ENCODE measurements around the gene SH3GL1. TPM values are rescaled to one million over a fixed set of nuclear protein-coding genes. Genes with fewer than 3 reads are reported as not detected.
A peak's percentile ranks its signal among the peaks of the same experiment; 100 is the strongest.

Gene SH3GL1
- total and polyA plus RNA-seq, 10 of the 15 experiments (the other 5 are each of a cell fraction or from before 2014, with no cell fraction given), result 0.93 to 47.4 (median 28.4) TPM

DNA sequence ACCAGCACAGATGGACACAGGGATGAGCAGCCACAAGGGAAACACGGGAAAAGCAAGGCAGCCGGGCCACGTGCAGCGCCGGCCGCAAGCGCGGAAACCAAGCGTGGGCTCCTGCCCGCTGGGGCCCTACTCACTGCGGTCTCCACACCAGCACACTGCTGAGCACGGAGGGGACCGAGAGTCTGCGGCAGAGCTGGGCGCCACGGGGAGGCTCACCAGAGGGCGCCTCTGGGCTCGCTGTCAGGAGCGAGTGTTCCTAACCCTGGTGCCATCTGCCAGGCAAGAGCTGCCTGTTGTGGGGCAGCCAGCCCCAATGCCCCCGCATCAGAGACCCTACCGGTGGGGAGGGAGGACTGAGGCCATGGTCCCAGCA lies 30.5 kb downstream of the SH3GL1 start (continued):
- TF ChIP-seq USF2 (IDR thresholded peaks at IDR 0.05; ENCODE audit: borderline replicate concordance, low read depth, low read length) (peak; percentile 2; the same call in 1 of the 2 replicates), CTCF (IDR thresholded peaks at IDR 0.05 in 2 of 3, conservative IDR thresholded peaks at IDR 0.05 in 1 of 3; ENCODE audit: control insufficient read depth in 2 of 3, extremely low read depth in 1 of 3, insufficient read depth in 1 of 3, low read depth in 3 of 3, low read length in 3 of 3) (peak; percentile 63 to 80 (median 74)), ATF2 (IDR thresholded peaks at IDR 0.05; ENCODE audit: low read length) (no peak), CREM (IDR thresholded peaks at IDR 0.05; ENCODE audit: low read depth) (peak; percentile 58), NFYB (IDR thresholded peaks at IDR 0.05; ENCODE audit: insufficient read depth, low read depth, low read length) (no peak), MAX (IDR thresholded peaks at IDR 0.05; ENCODE audit: low read depth, low read length) (peak; percentile 76), EP300 (IDR thresholded peaks at IDR 0.05; ENCODE audit: borderline replicate concordance in 1 of 2, control insufficient read depth in 1 of 2, low read depth in 2 of 2, low read length in 2 of 2) (0 out of 4 replicates have a peak, but pooled peaks of 1 of the 2 experiments have one; percentile 22), BHLHE40 (IDR thresholded peaks at IDR 0.05; ENCODE audit: borderline replicate concordance in 1 of 2, low read depth in 2 of 2, low read length in 1 of 2) (peak; percentile 91 to 95), SMC3 (IDR thresholded peaks at IDR 0.05; ENCODE audit: borderline replicate concordance, low read length) (peak; percentile 72; the same call in 1 of the 2 replicates), SP1 (IDR thresholded peaks at IDR 0.05; ENCODE audit: low read depth, low read length) (peak; percentile 65), SMAD1 (IDR thresholded peaks at IDR 0.05; ENCODE audit: low read depth, partially characterized antibody) (no peak), TBL1XR1 (IDR thresholded peaks at IDR 0.05; ENCODE audit: low read depth, low read length) (no peak), GATAD2B (conservative IDR thresholded peaks at IDR 0.05; ENCODE audit: low read depth) (peak; percentile 29; the same call in 1 of the 2 replicates), IRF4 (IDR thresholded peaks at IDR 0.05; ENCODE audit: low read depth, low read length) (peak; percentile 63), RUNX3 (IDR thresholded peaks at IDR 0.05; ENCODE audit: low read length) (peak; percentile 90)
